GM19397 (cell line): ENCODE data around the gene MLLT11.

Experiments used
- ATAC-seq: cut with Tn5 transposase; IDR thresholded peaks from one replicate; pipeline ENCODE4 v1.9.1; 2021; ENCODE audit warnings: mild to moderate bottlenecking, moderate library complexity; ENCODE audit not compliant: unreplicated experiment

MLLT11 gene, protein sequence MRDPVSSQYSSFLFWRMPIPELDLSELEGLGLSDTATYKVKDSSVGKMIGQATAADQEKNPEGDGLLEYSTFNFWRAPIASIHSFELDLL

GRCh38 chr1:151060007-151060656 lies at the start of gene MLLT11:
MLLT11 (plus strand) TSS chr1:151060397; CDS start chr1:151067225, 6,828 bp downstream.
- ATAC-seq, result no peak

DNA sequence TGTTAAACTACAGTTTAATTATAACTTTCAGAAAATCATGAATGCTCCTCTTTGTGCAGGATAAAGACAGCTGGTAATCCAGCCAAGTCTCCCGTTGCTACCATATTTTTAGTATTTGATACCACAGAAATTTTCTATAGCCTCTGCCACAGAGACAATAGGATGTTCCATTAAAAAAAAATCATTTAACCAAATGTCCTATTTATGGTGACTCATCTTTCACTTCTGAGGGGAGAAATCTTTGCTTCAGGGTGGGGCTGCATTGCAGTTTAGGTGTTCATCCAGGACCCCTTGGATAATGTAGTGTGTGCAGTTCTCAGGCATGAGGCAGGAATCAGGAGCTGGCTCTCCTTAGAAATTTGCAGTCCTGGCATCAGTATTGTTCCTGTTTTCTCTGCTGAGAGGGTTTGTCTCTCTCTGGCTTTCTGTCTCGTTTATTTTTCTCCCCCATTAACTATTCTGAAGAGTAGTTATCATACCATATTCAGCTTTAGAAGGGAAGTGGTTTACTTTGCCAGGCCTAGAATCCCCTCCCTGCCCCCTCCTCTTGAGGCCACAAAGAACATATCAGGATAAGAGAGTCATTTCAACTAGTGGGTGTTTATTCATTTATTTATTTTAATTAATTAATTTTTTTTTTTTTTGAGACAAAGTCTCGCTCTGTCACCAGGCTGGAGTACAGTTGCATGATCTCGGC lies 48.9 kb upstream of the MLLT11 start:
- no peak for ATAC-seq

- ATAC-seq, result no peak
These were observed 47.3 kb upstream of the MLLT11 start for GRCh38 chr1:151012684-151013471.

- ATAC-seq, result no peak
These were observed 46.7 kb upstream of the MLLT11 start for GRCh38 chr1:151013518-151013917.

DNA sequence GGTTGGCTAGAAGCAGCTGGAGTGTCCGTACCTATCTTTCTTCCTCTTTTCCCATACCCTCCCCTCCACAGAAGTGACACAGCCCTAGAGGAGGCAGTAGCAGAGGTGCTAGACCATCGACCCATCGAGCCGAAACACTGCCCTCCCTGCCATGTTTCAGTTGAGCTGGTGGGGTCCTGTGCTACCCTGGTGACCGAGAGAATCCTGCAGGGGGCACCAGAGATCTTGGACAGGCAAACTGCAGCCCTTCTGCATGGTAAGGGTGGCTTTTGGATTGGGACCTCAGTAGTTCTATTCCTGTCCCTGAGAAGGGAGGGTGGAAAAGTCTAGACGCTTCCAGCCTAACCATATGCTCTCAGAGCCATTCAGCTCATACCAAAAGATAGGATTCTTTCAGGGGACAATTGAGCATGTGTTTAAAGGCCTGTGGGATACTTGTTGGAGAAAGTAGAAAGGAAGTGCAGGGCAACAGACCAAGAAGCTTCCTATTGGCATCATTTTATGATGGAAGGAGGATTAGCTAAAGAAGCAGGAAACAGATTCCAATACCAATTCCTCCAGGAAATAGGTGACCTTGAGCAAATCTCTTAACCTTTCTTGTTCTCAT lies 35.6 kb upstream of the MLLT11 start:
- no peak for ATAC-seq

- ATAC-seq, result no peak
These were observed 33.7 kb upstream of the MLLT11 start for GRCh38 chr1:151026460-151026859.

GRCh38 chr1:151032164-151032563 lies 28.0 kb upstream of the MLLT11 start:
- ATAC-seq, result no peak

DNA sequence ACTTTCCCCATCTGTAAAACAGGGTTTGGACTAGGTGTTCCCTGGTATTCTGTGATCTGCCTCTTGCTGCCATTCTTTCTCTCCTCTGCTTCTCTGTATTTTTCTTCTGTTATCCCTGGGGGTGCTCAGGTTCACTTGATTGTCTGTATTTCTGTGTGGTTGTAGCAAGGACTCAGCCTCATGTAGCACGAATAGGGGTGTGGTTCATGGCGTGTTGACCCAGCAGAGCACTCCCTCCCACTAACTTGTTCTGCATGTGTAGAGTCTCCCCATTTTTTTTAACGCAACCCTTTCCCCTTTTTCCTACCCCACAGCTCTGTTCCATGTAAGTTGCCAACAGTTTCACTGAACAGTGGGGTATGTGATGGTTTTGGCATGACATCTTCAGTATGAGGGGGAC lies 25.0 kb upstream of the MLLT11 start:
- ATAC-seq, result no peak

- ATAC-seq, result no peak
These were observed 23.8 kb upstream of the MLLT11 start, which contains the start of gene BNIPL for GRCh38 chr1:151036356-151036755. BNIPL (plus strand) TSS chr1:151036586; CDS start chr1:151036726, 140 bp downstream.

GRCh38 chr1:151037032-151037431 lies 23.2 kb upstream of the MLLT11 start:
- no peak for ATAC-seq

DNA sequence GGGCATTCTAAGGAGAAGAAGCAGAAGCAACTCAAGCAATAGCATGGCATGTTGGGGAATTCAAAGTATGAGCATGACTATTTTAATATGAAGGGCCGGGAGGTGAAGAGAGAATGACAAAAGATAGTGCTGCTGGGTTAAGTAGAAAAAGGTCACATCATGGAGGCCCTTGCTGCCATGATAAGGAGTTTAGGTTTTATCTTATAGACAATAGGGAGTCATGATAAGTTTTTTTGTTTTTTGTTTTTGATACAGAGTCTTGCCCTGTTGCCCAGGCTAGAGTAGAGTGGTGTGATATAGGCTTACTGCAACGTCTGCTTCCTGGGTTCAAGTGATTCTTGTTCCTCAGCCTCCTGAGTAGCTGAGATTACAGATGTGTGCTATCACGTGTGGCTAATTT lies 20.7 kb upstream of the MLLT11 start:
- ATAC-seq, result no peak

DNA sequence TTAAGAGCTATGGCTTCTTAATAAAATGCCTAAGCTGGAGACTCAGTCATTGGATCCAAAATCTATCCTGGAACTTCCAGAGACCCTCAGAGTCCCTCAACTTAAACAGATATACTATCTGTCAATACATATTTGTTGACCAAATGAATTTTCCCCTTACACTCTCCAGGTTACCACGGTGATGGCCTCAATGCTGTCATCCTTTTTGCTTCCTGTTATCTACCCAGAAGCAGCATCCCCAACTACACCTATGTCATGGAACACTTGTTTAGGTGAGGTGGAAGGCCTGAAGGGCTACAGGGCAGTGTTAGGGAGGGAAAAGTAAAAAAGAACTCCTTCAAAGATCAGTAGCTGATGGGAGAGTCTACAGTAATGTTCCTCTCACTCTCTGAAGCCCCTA lies 17.0 kb upstream of the MLLT11 start:
- no peak for ATAC-seq

DNA sequence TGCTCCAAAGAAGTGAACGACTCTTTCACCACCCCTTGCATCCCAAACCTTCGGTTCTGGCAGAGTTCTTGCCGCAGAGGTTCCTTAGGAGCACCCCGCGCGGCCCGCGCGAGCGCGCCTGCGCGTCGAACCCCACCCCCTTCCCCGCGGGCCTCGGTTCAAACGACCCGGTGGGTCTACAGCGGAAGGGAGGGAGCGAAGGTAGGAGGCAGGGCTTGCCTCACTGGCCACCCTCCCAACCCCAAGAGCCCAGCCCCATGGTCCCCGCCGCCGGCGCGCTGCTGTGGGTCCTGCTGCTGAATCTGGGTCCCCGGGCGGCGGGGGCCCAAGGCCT lies 12.6 kb upstream of the MLLT11 start, which contains the start of gene C1orf56:
Gene C1orf56, plus strand, starts transcription at position 161 of the 334 bp plus-strand sequence. Its CDS starts 97 bp downstream, at position 258.
- peak; percentile 53 for ATAC-seq

- ATAC-seq, result peak; percentile 43
These were observed 12.1 kb upstream of the MLLT11 start for GRCh38 chr1:151047925-151048644.

GRCh38 chr1:151048645-151049032 lies 11.6 kb upstream of the MLLT11 start:
- no peak for ATAC-seq

GRCh38 chr1:151049458-151049857 lies 10.7 kb upstream of the MLLT11 start:
- no peak for ATAC-seq

- ATAC-seq, result no peak
These were observed 10.0 kb upstream of the MLLT11 start for GRCh38 chr1:151050051-151050688.

- ATAC-seq, result no peak
These were observed 8.7 kb upstream of the MLLT11 start for GRCh38 chr1:151051356-151052009.

GRCh38 chr1:151054971-151055547 lies 5.1 kb upstream of the MLLT11 start:
- ATAC-seq, result no peak
